Measurements from ENCODE around the gene CHMP1A. TPM values are rescaled to one million over a fixed set of nuclear protein-coding genes. Genes with fewer than 3 reads are reported as not detected.
A peak's percentile ranks its signal among the peaks of the same experiment; 100 is the strongest.

The CHMP1A gene
- total and polyA plus RNA-seq, 2 of the 8 experiments (the other 6 are each of a cell fraction or from before 2014, with no cell fraction given), result 64.4 to 75.8 TPM

DNA sequence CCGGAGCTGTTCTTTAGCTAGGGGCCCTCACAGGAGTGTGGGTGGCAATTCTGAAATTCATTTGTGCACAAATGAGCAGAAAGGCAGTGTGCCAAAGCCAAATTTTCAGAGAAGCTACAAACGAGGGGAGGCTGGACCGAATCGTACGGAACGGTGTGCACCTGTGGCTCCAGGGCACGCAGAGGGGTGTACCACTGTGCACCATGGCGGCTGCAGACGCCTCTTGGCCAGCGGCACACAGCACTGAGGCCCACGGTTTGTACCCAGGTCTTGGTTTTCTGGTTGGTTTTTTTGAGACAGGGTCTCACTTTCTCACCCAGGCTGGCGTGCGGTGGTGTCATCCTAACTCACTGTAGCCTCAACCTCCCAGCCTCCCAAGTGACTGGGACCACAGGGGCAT is 14.9 kb downstream of the CHMP1A start:
- Histone ChIP-seq H2BK20ac (ENCODE audit: low read length) (no peak overlapping the region), H3K18ac (ENCODE audit: extremely low read depth, low read length) (no peak overlapping the region), H3K27ac (ENCODE audit: low read depth, low read length) (no peak overlapping the region), H4K20me1 (replicated peaks in 1 of 2; ENCODE audit: control insufficient read depth in 1 of 2, insufficient read depth in 2 of 2, low read length in 2 of 2) (peaks cover 0 to 8% of the 10 kb centered on the region in 2 experiments), H3K27me3 (replicated peaks in 1 of 4; ENCODE audit: control insufficient read depth in 3 of 4, extremely low read depth in 1 of 4, insufficient read depth in 3 of 4, low read length in 3 of 4) (no peaks in the 10 kb centered on the region), H3K79me1 (ENCODE audit: low read depth, low read length) (no peaks in the 10 kb centered on the region), H3K79me2 (ENCODE audit: control insufficient read depth in 1 of 2, insufficient read depth in 2 of 2, low read length in 2 of 2) (no peaks in the 10 kb centered on the region), H3K36me3 (ENCODE audit: control insufficient read depth in 2 of 4, insufficient read depth in 4 of 4, low read length in 3 of 4) (peaks cover 8 to 23% (median 18%) of the 10 kb centered on the region in 4 experiments; a peak in 7 of 8 replicates), H2BK15ac (ENCODE audit: low read length) (no peak overlapping the region), H2BK12ac (ENCODE audit: low read depth, low read length) (no peak overlapping the region), H2BK120ac (replicated peaks; ENCODE audit: low read depth, low read length) (no peak overlapping the region), H3K23ac (ENCODE audit: insufficient read length) (no peak overlapping the region), H3K9me3 (ENCODE audit: insufficient read depth in 2 of 2, low read depth in 1 of 2, low read length in 1 of 2) (no peaks in the 10 kb centered on the region), H4K5ac (ENCODE audit: insufficient read length, low read depth, low read length) (no peak overlapping the region), H4K8ac (ENCODE audit: extremely low read depth, insufficient read depth, low read length) (no peak overlapping the region), H3K23me2 (ENCODE audit: low read depth, low read length) (no peaks in the 10 kb centered on the region; the same call in 1 of the 2 replicates), H2AK5ac (ENCODE audit: low read depth, low read length) (no peak overlapping the region; the same call in 1 of the 2 replicates), H3K4ac (replicated peaks; ENCODE audit: insufficient read length, low read depth, low read length) (no peak overlapping the region), H3K4me2 (ENCODE audit: insufficient read depth in 1 of 2, low read depth in 2 of 2, low read length in 2 of 2) (no peak overlapping the region), H3K9ac (replicated peaks in 1 of 4; ENCODE audit: extremely low read depth in 1 of 4, low read depth in 3 of 4, low read length in 3 of 4) (peak overlapping the region in 1 of 4 experiments; percentile 10; a peak in 1 of 7 replicates), H3K4me3 (ENCODE audit: extremely low read depth in 1 of 4, insufficient read depth in 2 of 4, low read depth in 3 of 4, low read length in 4 of 4) (no peak overlapping the region), H3K14ac (ENCODE audit: insufficient read length) (no peak overlapping the region), H3K56ac (replicated peaks; ENCODE audit: insufficient read length, low read depth, low read length) (no peak overlapping the region), H3K4me1 (replicated peaks in 1 of 4; ENCODE audit: control insufficient read depth in 3 of 4, insufficient read depth in 4 of 4, low read length in 3 of 4) (no peaks in the 10 kb centered on the region), H2AFZ (ENCODE audit: low read length) (no peak overlapping the region), H4K91ac (replicated peaks; ENCODE audit: insufficient read length, low read length) (no peak overlapping the region), H2BK5ac (ENCODE audit: low read depth, low read length) (no peak overlapping the region)
- DNase-seq (ENCODE audit: low read depth in 1 of 2, low spot score in 2 of 2), result no peak
- WGBS, 2 experiments (ENCODE audit: extremely low coverage in 1 of 2, insufficient coverage in 1 of 2, insufficient read length in 1 of 2, insufficient replicate concordance in 2 of 2, low coverage in 1 of 2, low lambda C conversion rate in 2 of 2, missing lambda C conversion rate in 1 of 2), result 86% methylated on average over 13 of the region's 13 CpGs; no CpG with 5 or more reads in 1 of the 2 experiments
- ChIA-PET CTCF (ENCODE audit: partially characterized antibody) (interaction anchor here (1.1 to 5.6 kb wide), 10 partner anchors 9 to 268 kb away, joined by 3 to 56 read pairs (median 8); partner anchors contain the start of gene DPEP1), POLR2A (ENCODE audit: partially characterized antibody) (interaction anchor here (0.9 to 3.6 kb wide), 10 partner anchors 10 to 402 kb away, joined by 3 to 21 read pairs (median 8); partner anchors contain the start of genes CPNE7 and DPEP1)
- FAIRE-seq, result no peak
- no peak for TF ChIP-seq GTF2F1 (IDR thresholded peaks at IDR 0.05; ENCODE audit: borderline replicate concordance, low read depth, low read length)
- no peak for TF ChIP-seq PHF8 (conservative IDR thresholded peaks at IDR 0.05; ENCODE audit: low read depth, low read length)
- TF ChIP-seq ZNF274 (IDR thresholded peaks at IDR 0.05; ENCODE audit: borderline replicate concordance, extremely low read depth, low read length), result no peak
- TF ChIP-seq, protein P1, sequence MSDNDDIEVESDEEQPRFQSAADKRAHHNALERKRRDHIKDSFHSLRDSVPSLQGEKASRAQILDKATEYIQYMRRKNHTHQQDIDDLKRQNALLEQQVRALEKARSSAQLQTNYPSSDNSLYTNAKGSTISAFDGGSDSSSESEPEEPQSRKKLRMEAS (IDR thresholded peaks at IDR 0.05), result no peak
- TF ChIP-seq NRF1 (IDR thresholded peaks at IDR 0.05; ENCODE audit: low read depth, low read length), result no peak
- no peak for TF ChIP-seq SRF (IDR thresholded peaks at IDR 0.05; ENCODE audit: low read depth, low read length)
- TF ChIP-seq CTBP2 (IDR thresholded peaks at IDR 0.05; ENCODE audit: borderline replicate concordance, insufficient read depth, insufficient read length, low read length), result no peak
- no peak for TF ChIP-seq TAF1 (IDR thresholded peaks at IDR 0.05; ENCODE audit: low read depth, low read length)
- TF ChIP-seq SAP30 (IDR thresholded peaks at IDR 0.05; ENCODE audit: insufficient read depth, insufficient replicate concordance, low read length), result no peak
- no peak for TF ChIP-seq RFX5 (IDR thresholded peaks at IDR 0.05; ENCODE audit: borderline replicate concordance, low read depth, low read length)
- no peak for TF ChIP-seq HDAC2 (IDR thresholded peaks at IDR 0.05; ENCODE audit: borderline replicate concordance in 1 of 2, low read depth in 2 of 2, low read length in 2 of 2)
- TF ChIP-seq KDM1A (IDR thresholded peaks at IDR 0.05; ENCODE audit: borderline replicate concordance, low read length), result no peak
- TF ChIP-seq TAF7 (optimal IDR thresholded peaks at IDR 0.05; ENCODE audit: borderline replicate concordance, low read depth, low read length), result no peak

Measured in H1 (cell line).